Activated gamma-delta T cell treated with Interleukin-2 at 50 U/mL for 16 hours (primary cell): Measurements from ENCODE around the gene KLHL34.

Source experiments
- DNase-seq: peaks from one replicate; pipeline ENCODE4 v3.0.0-alpha.2; 2020

KLHL34 gene

DNA sequence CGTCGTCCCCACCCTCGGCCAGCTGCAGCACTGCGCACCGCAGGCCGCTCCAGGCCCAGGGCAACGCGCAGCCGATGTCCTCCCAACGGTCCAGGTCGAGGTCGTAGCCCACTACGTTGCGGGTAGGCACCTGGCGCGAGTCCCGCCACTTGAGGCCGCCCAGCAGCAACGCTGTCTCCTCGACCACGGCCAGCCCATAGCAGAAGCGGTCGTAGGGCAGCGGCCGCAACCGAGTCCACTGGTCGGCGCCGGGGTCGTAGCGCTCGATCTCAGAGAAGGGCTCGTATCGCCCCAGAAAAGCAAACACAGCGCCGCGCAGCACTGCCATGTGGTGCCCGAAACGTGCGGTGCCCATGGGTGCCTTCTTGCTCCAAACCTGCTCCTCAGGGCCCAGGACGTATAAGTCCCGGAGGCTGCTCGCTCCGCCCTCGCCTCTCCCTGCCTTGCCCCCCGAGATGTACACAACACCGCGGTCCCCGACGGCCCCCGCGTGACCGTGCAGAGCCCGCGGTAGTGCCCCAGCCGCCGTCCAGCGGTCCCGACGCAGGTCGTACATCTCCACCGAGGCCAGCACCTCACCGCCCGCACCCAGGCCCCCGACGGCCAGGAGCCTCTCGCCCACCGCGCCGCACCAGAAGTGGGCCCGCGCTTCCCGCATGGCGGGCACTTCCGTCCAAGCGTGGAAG lies 2.1 kb downstream of the KLHL34 start:
- no peak for DNase-seq

DNA sequence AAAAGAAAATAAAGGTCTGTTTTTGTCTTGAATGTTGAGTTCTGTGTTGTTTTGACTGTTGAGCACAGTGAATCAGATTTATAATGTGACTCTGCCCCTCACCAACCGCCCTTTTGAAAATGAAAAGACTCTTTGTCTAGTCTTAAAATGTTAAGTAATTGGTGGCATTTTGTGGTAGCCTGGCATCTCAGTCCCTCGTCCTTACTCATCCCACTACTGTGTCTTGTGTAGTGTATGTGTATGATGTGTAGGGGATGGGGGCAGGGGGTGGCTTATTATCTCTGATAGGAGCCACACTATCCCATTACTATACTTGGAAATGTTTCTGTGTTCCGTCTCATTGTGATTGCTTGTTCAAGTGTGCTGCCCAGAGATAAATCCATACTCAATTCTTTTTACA lies 12.2 kb downstream of the KLHL34 start:
- DNase-seq: no peak

DNA sequence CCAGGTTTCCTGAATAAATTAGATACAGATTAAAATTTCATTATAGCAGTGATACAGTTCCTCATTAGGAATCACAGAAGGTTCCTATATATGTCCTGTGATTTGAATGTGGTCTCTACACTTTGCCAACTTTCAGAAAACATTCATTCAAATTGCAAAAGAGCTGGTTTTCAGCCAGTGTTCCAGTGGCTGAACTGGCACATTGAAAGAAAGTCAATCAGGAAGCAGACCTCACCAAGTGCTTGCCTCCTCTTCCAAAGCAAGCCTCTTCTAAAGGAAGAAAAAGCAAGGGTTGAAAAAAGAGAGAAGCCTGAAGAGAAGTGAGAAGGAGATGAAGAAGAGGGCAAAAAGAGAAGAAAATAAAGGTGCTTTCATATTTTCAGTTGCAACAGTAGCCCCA lies 12.7 kb downstream of the KLHL34 start:
- no peak for DNase-seq

DNA sequence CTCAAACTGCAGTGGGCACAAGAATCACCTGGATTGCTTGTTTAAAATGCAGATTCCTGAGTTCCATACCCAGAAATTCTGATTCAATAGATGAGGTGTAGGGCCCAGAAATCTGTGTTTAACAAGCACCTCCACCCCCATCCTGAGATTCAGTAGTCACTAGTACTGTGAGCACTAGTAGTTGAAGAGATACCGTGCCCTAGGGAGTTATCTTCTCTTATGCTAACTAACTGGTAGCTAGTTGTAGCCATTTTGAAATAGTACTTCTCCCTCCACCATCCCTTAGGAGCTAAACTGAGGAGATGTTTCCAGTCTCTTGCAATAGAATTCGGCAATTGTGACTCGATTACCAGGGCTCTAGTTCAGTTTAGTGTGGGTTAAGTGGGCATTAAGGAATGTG lies 18.4 kb downstream of the KLHL34 start:
- no peak for DNase-seq

DNA sequence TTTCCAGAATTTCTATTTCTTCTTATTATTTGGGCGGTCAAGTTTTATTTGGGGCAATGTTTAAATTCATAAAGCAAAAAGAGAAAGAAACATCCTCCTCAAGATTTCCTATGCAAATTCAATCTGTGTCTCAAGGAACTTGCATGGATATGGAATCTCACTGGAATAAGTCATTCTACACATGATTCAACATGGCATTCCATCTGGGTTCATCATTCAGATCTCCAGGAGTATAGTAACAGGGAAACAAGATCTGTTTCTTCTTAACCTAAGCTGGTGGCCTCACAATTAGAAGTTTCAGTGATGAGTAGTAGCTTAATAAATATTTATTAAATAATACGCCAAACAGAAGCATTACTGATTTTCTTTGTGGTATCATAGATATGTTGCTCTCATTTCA lies 19.8 kb downstream of the KLHL34 start:
- DNase-seq: no peak

DNA sequence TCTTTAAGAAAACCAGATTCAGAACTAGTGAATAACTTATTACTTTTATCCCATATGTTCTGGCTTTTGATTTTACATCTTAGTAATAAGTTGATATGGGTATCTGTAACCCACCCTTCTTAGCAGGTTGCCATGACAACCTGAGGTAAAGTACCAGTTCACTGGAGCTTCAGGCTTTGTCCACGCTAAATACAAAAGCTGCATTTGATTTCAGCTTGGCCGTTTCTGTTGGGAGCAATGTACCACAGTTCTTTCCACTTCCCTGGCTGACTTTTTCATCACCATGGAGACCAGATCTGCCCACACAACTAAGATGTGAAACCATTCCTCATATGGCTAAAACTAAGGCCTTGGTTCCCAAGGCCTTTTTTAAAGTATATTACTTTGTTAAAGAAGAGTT lies 26.1 kb downstream of the KLHL34 start:
- no peak for DNase-seq

DNA sequence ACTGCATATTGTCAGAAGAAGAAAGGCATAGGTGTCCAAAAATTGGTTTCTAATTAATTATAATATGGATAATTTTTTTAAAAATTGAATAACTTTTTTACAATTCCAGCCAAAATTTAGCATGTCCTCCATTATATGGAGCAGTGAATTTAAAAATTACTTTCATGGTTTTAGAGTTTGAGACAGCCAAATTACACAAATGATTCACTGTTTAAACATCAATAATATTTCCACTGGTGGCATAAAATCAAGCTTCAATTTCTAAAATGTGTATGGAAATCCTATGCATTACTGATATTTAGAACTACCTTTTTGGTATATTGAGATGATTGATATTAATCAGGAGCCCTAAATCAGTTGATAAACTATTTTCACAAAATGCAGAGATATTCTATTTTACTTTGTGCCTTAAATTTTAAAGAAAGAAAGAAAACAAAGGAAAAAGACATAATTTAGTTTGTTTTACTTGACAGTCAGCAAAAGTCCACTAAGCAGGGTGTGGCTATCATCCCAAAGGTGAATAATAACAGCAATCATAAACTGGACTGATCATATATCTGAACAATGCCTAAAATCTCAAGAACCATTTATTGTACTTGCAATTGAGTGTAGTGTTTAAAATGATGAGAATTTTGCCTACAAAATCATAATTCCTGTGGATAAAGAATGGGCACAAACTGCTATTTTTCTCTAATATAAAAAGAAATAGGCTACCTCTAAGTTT lies 34.2 kb downstream of the KLHL34 start:
- no peak for DNase-seq

DNA sequence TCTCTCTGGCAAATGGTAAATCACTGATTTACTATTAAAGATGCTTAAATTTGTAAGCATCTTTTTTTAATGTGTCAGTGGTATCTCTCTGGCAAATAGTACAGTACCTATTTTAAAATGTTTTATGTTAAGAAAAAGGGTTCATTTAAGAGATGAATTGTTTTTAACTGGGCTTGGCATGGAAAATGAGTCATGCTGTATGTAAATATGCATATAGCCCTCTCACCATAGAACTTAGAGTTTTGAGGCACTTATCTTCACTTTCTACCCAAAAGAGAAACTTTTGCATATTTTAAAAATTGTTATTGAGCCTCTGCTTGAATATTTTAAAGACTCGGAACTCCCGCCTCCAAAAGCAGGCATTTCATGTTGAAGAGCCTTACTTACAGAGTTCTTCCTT lies 37.9 kb downstream of the KLHL34 start:
- no peak for DNase-seq

DNA sequence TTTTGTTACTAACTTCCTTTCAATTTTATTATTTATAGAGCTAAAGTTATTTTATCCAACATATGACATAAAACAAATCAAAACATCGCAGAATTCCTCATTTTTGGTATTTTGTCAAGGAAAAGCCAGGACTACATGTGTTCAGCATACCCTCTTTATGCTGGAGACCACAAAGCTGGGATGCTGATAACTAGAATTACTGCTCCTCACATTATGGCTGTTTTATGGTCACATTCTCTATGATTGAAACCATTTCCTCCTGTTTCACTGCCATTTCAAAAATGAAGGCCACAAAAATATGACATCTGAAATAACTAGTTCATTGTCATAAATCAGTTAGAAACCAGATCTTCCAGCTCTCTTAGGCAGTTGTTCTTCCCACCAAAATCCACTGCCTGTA lies 41.7 kb downstream of the KLHL34 start:
- no peak for DNase-seq

DNA sequence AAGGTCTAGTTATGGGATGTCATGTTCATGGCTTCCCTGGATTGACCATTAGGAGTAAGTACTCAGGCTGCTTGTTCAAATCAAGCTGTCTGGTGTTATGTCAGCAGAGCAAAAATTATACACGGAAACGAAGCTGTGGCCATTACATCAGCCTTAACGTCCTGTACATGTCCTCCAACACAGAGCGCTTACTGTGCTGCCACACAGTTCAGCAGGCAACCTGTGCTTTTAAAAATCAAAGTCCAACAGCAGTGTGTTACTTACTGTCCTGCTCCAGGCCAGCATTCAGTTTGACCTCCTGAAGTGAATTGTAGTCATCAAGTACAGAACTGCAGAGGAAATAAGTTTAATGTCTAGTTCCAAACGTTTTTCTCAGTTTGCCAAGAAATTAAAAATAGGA lies 46.0 kb downstream of the KLHL34 start:
- DNase-seq: no peak

DNA sequence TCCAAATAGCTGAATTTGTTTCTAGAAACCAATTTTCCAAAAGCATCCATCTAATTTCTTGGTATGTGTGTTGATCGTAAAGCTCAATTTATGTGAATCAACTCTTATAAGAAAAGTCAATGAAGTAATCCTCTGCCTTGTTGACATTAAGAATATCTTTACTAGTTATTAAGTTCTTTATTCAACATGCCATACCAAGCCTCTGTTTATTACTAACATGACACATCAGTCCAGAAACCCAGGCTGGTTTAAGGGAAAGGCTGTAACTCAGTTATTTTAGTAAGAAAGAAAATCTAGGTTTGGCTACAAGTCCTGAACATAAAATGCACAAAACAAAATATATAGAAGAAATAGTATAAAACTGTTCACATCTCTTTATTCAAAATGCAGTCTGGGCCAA lies 48.0 kb downstream of the KLHL34 start:
- no peak for DNase-seq

DNA sequence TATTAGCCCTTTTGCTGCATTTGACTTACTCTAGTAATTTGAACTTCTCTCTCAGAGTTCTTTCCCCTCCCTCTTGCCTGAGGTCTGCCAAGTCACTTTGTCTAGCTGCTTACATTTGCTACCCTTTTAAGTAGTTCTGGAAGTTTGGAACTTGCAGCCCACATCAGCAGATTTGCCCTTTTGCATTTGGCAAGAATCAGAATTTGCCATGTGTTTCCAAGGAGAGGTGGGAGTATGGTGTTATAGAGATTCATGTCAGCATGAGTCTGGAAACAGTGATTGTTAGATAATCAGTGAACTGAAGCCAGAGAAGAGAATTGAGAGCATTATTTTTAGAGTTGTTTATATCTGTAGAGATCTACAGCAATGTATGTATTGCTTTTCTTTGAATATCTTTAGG lies 52.1 kb downstream of the KLHL34 start:
- no peak for DNase-seq
